ENCODE measurements around the gene NSUN7. TPM values are rescaled to one million over a fixed set of nuclear protein-coding genes. Genes with fewer than 3 reads are reported as not detected.

The NSUN7 gene
- total and polyA plus RNA-seq, 2 of the 13 experiments (the other 11 are each of a cell fraction or from before 2014, with no cell fraction given), result 0.05 TPM; not detected in 1

DNA sequence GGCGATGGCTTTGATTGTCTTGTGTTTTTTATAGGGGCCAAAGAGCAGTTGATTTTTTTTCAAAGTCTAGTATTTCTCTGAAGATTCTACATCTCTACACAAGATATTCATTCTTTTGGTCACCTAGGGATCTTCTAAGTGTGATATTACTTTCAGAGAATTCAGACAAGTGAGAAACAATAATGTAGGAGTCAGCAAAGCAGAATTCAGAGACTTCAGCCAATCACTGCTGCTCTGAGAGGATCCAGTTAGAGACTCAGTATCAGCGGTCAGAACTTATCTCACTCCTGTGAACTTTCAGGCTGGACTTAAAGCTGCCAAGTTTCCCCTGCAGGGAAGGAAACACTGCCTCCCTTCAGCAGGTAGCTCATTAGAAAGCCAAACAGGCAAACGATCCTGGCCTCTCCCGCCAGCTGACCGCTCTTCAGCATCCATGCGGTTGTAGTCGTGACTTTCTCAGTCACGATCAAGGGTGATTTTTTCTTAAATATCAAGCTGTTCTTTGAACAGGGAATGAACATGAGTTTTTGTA lies 59.2 kb downstream of the NSUN7 start (continued):
- TF ChIP-seq, protein P1, sequence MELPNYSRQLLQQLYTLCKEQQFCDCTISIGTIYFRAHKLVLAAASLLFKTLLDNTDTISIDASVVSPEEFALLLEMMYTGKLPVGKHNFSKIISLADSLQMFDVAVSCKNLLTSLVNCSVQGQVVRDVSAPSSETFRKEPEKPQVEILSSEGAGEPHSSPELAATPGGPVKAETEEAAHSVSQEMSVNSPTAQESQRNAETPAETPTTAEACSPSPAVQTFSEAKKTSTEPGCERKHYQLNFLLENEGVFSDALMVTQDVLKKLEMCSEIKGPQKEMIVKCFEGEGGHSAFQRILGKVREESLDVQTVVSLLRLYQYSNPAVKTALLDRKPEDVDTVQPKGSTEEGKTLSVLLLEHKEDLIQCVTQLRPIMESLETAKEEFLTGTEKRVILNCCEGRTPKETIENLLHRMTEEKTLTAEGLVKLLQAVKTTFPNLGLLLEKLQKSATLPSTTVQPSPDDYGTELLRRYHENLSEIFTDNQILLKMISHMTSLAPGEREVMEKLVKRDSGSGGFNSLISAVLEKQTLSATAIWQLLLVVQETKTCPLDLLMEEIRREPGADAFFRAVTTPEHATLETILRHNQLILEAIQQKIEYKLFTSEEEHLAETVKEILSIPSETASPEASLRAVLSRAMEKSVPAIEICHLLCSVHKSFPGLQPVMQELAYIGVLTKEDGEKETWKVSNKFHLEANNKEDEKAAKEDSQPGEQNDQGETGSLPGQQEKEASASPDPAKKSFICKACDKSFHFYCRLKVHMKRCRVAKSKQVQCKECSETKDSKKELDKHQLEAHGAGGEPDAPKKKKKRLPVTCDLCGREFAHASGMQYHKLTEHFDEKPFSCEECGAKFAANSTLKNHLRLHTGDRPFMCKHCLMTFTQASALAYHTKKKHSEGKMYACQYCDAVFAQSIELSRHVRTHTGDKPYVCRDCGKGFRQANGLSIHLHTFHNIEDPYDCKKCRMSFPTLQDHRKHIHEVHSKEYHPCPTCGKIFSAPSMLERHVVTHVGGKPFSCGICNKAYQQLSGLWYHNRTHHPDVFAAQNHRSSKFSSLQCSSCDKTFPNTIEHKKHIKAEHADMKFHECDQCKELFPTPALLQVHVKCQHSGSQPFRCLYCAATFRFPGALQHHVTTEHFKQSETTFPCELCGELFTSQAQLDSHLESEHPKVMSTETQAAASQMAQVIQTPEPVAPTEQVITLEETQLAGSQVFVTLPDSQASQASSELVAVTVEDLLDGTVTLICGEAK (IDR thresholded peaks at IDR 0.05), result no peak
- TF ChIP-seq, protein P1 (CRISPR knock-in tag; IDR thresholded peaks at IDR 0.05), result no peak
- no peak for TF ChIP-seq NFKBIZ (CRISPR knock-in tag; IDR thresholded peaks at IDR 0.05)

GRCh38 chr4:40811956-40812355 lies 62.2 kb downstream of the NSUN7 start:
- intact Hi-C loops (cut with micrococcal nuclease; ENCODE audit: unreplicated experiment), result no loop called here
- no peak overlapping the region for H3K4me3 ChIP-seq (replicated peaks in 1 of 3; ENCODE audit: insufficient read depth in 1 of 3, low read depth in 2 of 3, low read length in 3 of 3)
- ChIA-PET CTCF (ENCODE audit: low intra/inter-chr PET ratio, low total read pairs) (no interaction called here), POLR2A (no interaction called here)
- DNase-seq (ENCODE audit: low spot score) (no peak), ATAC-seq (no peak), FAIRE-seq (no peak)
- in situ Hi-C loops (cut with HindIII; ENCODE audit: extremely low pct_ligation_motif_present, low pct_unique_long_range_greater_than_20kb), result no loop called here
- 94% methylated on average over 7 of the region's 7 CpGs for WGBS (ENCODE audit: low lambda C conversion rate)
- H3K9ac ChIP-seq (ENCODE audit: insufficient read depth, low read depth, low read length), result no peak overlapping the region
- no TSS peak for BruUV-seq (replicated peaks)
- peaks cover 7% of the 10 kb centered on the region for H3K4me1 ChIP-seq (ENCODE audit: insufficient read depth, low read length)
- H3K36me3 ChIP-seq (replicated peaks in 1 of 2; ENCODE audit: control insufficient read depth in 1 of 2, insufficient read depth in 2 of 2, low read length in 2 of 2), result peaks cover 2 to 14% of the 10 kb centered on the region in 2 experiments; a peak in 4 of 5 replicates
- H4K20me1 ChIP-seq (ENCODE audit: insufficient read depth, low read length), result no peaks in the 10 kb centered on the region
- no peak overlapping the region for H3K27ac ChIP-seq (ENCODE audit: extremely low read length, insufficient read depth, low read length)
- H3K27me3 ChIP-seq (ENCODE audit: control insufficient read depth in 1 of 2, insufficient read depth in 2 of 2, low read length in 2 of 2), result no peaks in the 10 kb centered on the region
- no peaks in the 10 kb centered on the region for H3K9me3 ChIP-seq (ENCODE audit: low read length)
- no peak overlapping the region for H2AFZ ChIP-seq (ENCODE audit: low read length)
- no peaks in the 10 kb centered on the region for H3K79me2 ChIP-seq (ENCODE audit: insufficient read depth, low read length)
- H3K4me2 ChIP-seq (ENCODE audit: low read depth, low read length), result no peak overlapping the region
- TF ChIP-seq SMYD3 (CRISPR knock-in tag; IDR thresholded peaks at IDR 0.05) (no peak), ZNF10 (CRISPR knock-in tag; IDR thresholded peaks at IDR 0.05; ENCODE audit: borderline replicate concordance, low read depth) (no peak), CENPBD1 (CRISPR knock-in tag; IDR thresholded peaks at IDR 0.05; ENCODE audit: borderline replicate concordance, low read depth) (no peak), TP53 (CRISPR knock-in tag; conservative IDR thresholded peaks at IDR 0.05) (no peak), ZNF678 (CRISPR knock-in tag; IDR thresholded peaks at IDR 0.05) (no peak), RORA (CRISPR knock-in tag; IDR thresholded peaks at IDR 0.05) (no peak), CEBPZ (IDR thresholded peaks at IDR 0.05; ENCODE audit: low read length) (no peak), ZNF644 (CRISPR knock-in tag; IDR thresholded peaks at IDR 0.05; ENCODE audit: low read depth) (no peak)

Measured in HepG2 (cell line).